ENCODE results near the gene ATG4B. TPM values are rescaled to one million over a fixed set of nuclear protein-coding genes. Genes with fewer than 3 reads are reported as not detected.

Gene ATG4B
- total and polyA plus RNA-seq, 9 of the 15 experiments (the other 6 are each of a cell fraction or from before 2014, with no cell fraction given) = 5.9 to 58.8 (median 35.6) TPM

- no peak for TF ChIP-seq E2F8 (IDR thresholded peaks at IDR 0.05; ENCODE audit: low read depth, partially characterized antibody)
These were observed 24.3 kb upstream of the ATG4B start (continued) for GRCh38 chr2:241613017-241613780.

GRCh38 chr2:241615041-241615440 lies 22.5 kb upstream of the ATG4B start:
- H3K9ac ChIP-seq (ENCODE audit: insufficient read depth in 1 of 2, low read depth in 2 of 2, low read length in 2 of 2) = no peak overlapping the region
- peaks cover 8% of the 10 kb centered on the region; the same call in 1 of the 2 replicates for H4K20me1 ChIP-seq (replicated peaks; ENCODE audit: control insufficient read depth, insufficient read depth, low read length)
- peaks cover 30% of the 10 kb centered on the region; the same call in 2 of the 3 replicates for H3K36me3 ChIP-seq (ENCODE audit: control insufficient read depth, insufficient read depth, low read length)
- DNase-seq (ENCODE audit: extremely low read depth in 1 of 4, low spot score in 3 of 4) = no peak
- 48% methylated on average over 5 of the region's 11 CpGs for WGBS (ENCODE audit: insufficient coverage, low coverage, missing lambda C conversion rate)
- FAIRE-seq = no peak
- peaks cover 65% of the 10 kb centered on the region for H3K79me2 ChIP-seq (ENCODE audit: control insufficient read depth, insufficient read depth, low read length)
- in situ Hi-C loops (cut with MboI) (no loop called here), intact Hi-C loops (cut with micrococcal nuclease) (no loop called here)
- no TSS peak for BruUV-seq (replicated peaks)
- H3K4me2 ChIP-seq (ENCODE audit: insufficient read depth, low read length) = no peak overlapping the region
- TF ChIP-seq GTF2A2 (tag; IDR thresholded peaks at IDR 0.05) (no peak), ZNF589 (CRISPR knock-in tag; IDR thresholded peaks at IDR 0.05; ENCODE audit: low read depth) (no peak), IFI16 (CRISPR knock-in tag; IDR thresholded peaks at IDR 0.05) (no peak), FOS (IDR thresholded peaks at IDR 0.05; ENCODE audit: extremely low read depth, insufficient read length) (no peak), IRF9 (tag; IDR thresholded peaks at IDR 0.05) (no peak), MEF2A (IDR thresholded peaks at IDR 0.05; ENCODE audit: control insufficient read depth, low read depth, low read length) (no peak)
- H3K9me3 ChIP-seq (replicated peaks; ENCODE audit: control insufficient read depth, insufficient read depth, low read depth, low read length) = no peaks in the 10 kb centered on the region
- no peak overlapping the region for H3K27ac ChIP-seq (ENCODE audit: extremely low read depth, low read depth, low read length)
- ChIA-PET CTCF (ENCODE audit: low intra/inter-chr PET ratio) (no interaction called here), POLR2A (interaction anchor here (0.5 kb wide), 1 partner anchor 39 kb away, joined by 3 read pairs; no protein-coding TSS in a partner anchor)
- no peak for ATAC-seq
- H3K4me3 ChIP-seq = no peak overlapping the region
- no peaks in the 10 kb centered on the region for H3K9me1 ChIP-seq (ENCODE audit: control insufficient read depth, insufficient read depth, low read length)
- H3K4me1 ChIP-seq (replicated peaks in 1 of 2; ENCODE audit: control insufficient read depth in 2 of 2, insufficient read depth in 2 of 2, low read length in 2 of 2) = peaks cover 7 to 32% of the 10 kb centered on the region in 2 experiments; a peak in 4 of 5 replicates
- H3K27me3 ChIP-seq (ENCODE audit: control insufficient read depth in 2 of 2, insufficient read depth in 2 of 2, low read length in 2 of 2) = no peaks in the 10 kb centered on the region
- no peak overlapping the region for H2AFZ ChIP-seq (ENCODE audit: low read depth, low read length)
